SKM-1 (cell line): ENCODE measurements around the gene MAP4K1.
"Not testable (repeated sequence)": the region's sequence is repeated elsewhere in the genome, so short reads cannot be mapped to it uniquely, and the experiment has no call there.

Experiments
- DNase-seq: peaks from one replicate; lab custom pipeline; 2025; ENCODE audit not compliant: unreplicated experiment; lab: John Stamatoyannopoulos, UW

Gene MAP4K1

GRCh38 chr19:38579304-38579703, 38.4 kb downstream of the MAP4K1 start:
- DNase-seq, result not testable (repeated sequence)

- DNase-seq, result no peak
Measured at GRCh38 chr19:38577826-38578225, 39.9 kb downstream of the MAP4K1 start.

GRCh38 chr19:38571682-38572081, 46.1 kb downstream of the MAP4K1 start:
- no peak for DNase-seq

GRCh38 chr19:38569368-38569983, 48.3 kb downstream of the MAP4K1 start:
- no peak for DNase-seq

- no peak for DNase-seq
Measured at GRCh38 chr19:38565691-38566105, 52.1 kb downstream of the MAP4K1 start.

GRCh38 chr19:38564981-38565690, 52.6 kb downstream of the MAP4K1 start:
- DNase-seq, result no peak

GRCh38 chr19:38563475-38563874, 54.3 kb downstream of the MAP4K1 start:
- DNase-seq, result no peak

GRCh38 chr19:38562096-38562495, 55.7 kb downstream of the MAP4K1 start:
- DNase-seq, result no peak

- no peak for DNase-seq
Measured at GRCh38 chr19:38561658-38562057, 56.1 kb downstream of the MAP4K1 start.

GRCh38 chr19:38561053-38561606, 56.6 kb downstream of the MAP4K1 start:
- no peak for DNase-seq

- no peak for DNase-seq
Measured at GRCh38 chr19:38559428-38560401, 58.0 kb downstream of the MAP4K1 start.

GRCh38 chr19:38558933-38559332, 58.8 kb downstream of the MAP4K1 start:
- DNase-seq, result not testable (repeated sequence)

- no peak for DNase-seq
Measured at GRCh38 chr19:38557205-38557799, 60.5 kb downstream of the MAP4K1 start.

GRCh38 chr19:38556521-38557174, 61.1 kb downstream of the MAP4K1 start:
- DNase-seq, result no peak

- DNase-seq, result no peak
Measured at GRCh38 chr19:38555200-38555599, 62.6 kb downstream of the MAP4K1 start.

- DNase-seq, result no peak
Measured at GRCh38 chr19:38554676-38555141, 63.0 kb downstream of the MAP4K1 start.

- DNase-seq, result not testable (repeated sequence)
Measured at GRCh38 chr19:38553239-38553638, 64.5 kb downstream of the MAP4K1 start.

- no peak for DNase-seq
Measured at GRCh38 chr19:38551450-38551813, 66.3 kb downstream of the MAP4K1 start.

- DNase-seq, result no peak
Measured at GRCh38 chr19:38550376-38550775, 67.4 kb downstream of the MAP4K1 start.

GRCh38 chr19:38549942-38550341, 67.8 kb downstream of the MAP4K1 start:
- no peak for DNase-seq
